ENCODE measurements around the gene C1QL4. TPM values are rescaled to one million over a fixed set of nuclear protein-coding genes. Genes with fewer than 3 reads are reported as not detected.

C1QL4 gene
- total RNA-seq, 1 donor from 2014 or later: 0.20 TPM

DNA sequence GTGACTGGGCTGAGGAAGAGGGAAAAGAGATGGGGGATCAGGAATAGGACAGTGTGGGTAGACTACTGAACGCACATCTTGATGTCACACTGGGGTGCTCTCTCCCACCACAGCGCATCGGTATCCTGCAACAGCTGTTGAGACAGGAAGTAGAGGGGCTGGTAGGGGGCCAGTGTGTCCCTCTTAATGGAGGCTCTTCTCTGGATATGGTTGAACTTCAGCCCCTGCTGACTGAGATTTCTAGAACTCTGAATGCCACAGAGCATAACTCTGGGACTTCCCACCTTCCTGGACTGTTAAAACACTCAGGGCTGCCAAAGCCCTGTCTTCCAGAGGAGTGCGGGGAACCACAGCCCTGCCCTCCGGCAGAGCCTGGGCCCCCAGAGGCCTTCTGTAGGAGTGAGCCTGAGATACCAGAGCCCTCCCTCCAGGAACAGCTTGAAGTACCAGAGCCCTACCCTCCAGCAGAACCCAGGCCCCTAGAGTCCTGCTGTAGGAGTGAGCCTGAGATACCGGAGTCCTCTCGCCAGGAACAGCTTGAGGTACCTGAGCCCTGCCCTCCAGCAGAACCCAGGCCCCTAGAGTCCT lies 6.9 kb downstream of the C1QL4 start:
- peaks cover 10% of the 10 kb centered on the region for H3K4me1 Mint-ChIP-seq
- H3K9me3 Mint-ChIP-seq: no peaks in the 10 kb centered on the region
- H3K4me3 Mint-ChIP-seq: no peak overlapping the region
- no peak overlapping the region for H3K27ac Mint-ChIP-seq
- TF ChIP-seq, protein P1, sequence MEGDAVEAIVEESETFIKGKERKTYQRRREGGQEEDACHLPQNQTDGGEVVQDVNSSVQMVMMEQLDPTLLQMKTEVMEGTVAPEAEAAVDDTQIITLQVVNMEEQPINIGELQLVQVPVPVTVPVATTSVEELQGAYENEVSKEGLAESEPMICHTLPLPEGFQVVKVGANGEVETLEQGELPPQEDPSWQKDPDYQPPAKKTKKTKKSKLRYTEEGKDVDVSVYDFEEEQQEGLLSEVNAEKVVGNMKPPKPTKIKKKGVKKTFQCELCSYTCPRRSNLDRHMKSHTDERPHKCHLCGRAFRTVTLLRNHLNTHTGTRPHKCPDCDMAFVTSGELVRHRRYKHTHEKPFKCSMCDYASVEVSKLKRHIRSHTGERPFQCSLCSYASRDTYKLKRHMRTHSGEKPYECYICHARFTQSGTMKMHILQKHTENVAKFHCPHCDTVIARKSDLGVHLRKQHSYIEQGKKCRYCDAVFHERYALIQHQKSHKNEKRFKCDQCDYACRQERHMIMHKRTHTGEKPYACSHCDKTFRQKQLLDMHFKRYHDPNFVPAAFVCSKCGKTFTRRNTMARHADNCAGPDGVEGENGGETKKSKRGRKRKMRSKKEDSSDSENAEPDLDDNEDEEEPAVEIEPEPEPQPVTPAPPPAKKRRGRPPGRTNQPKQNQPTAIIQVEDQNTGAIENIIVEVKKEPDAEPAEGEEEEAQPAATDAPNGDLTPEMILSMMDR (IDR thresholded peaks at IDR 0.05; ENCODE audit: unreplicated experiment): no peak
- no peak for DNase-seq (ENCODE audit: low spot score in 2 of 2, unreplicated experiment in 2 of 2)
- peaks cover 7% of the 10 kb centered on the region for H3K36me3 Mint-ChIP-seq
- peaks cover 9% of the 10 kb centered on the region for H3K27me3 Mint-ChIP-seq (ENCODE audit: low read depth)

DNA sequence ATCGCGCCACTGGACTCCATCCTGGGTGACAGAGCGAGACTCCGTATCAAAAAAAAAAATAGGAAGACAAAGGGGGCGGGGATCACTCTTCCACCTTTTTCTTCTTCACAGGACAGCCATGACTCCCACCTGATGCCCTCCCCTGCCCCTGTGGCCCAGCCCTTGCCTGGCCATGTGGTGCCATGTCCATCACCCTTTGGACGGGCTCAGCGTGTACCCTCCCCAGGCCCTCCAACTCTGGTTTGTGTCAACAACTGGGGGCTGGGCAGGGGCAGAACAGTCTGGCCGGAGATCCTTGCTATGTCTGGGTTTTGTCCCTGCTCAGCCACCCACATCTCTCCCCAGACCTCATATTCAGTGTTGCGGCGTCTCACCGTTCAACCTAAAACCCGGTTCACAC lies 8.2 kb downstream of the C1QL4 start:
- no peak overlapping the region for H3K4me3 Mint-ChIP-seq
- TF ChIP-seq, protein P1 (IDR thresholded peaks at IDR 0.05; ENCODE audit: unreplicated experiment): no peak
- H3K27me3 Mint-ChIP-seq (ENCODE audit: low read depth): no peaks in the 10 kb centered on the region
- H3K9me3 Mint-ChIP-seq: no peaks in the 10 kb centered on the region
- DNase-seq (ENCODE audit: low spot score in 2 of 2, unreplicated experiment in 2 of 2): no peak
- no peak overlapping the region for H3K27ac Mint-ChIP-seq
- peaks cover 13% of the 10 kb centered on the region for H3K4me1 Mint-ChIP-seq
- H3K36me3 Mint-ChIP-seq: peaks cover 7% of the 10 kb centered on the region

DNA sequence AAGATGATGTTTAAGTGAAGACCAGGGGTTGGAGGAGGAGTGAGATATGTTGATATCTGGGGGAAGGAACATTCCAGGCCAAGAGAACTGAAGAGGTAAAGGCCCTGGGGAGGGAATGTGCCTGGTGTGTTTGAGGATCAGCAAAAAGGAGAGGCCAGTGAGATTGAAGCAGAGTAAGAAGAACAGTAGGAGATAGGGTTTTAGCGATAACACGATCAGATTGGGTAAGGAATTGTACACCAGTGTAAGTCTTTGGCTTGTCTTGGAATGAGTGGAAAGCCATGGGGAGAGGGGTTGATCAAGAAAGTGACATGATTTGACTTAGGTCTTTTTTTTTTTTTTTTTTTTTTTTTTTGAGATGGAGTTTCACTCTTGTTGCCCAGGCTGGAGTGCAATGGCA lies 9.1 kb downstream of the C1QL4 start:
- H3K4me1 Mint-ChIP-seq: peaks cover 21% of the 10 kb centered on the region
- H3K4me3 Mint-ChIP-seq: no peak overlapping the region
- TF ChIP-seq, protein P1 (IDR thresholded peaks at IDR 0.05; ENCODE audit: unreplicated experiment): no peak
- H3K27ac Mint-ChIP-seq: no peak overlapping the region
- H3K9me3 Mint-ChIP-seq: no peaks in the 10 kb centered on the region
- DNase-seq (ENCODE audit: low spot score in 2 of 2, unreplicated experiment in 2 of 2): no peak
- H3K27me3 Mint-ChIP-seq (ENCODE audit: low read depth): no peaks in the 10 kb centered on the region
- H3K36me3 Mint-ChIP-seq: peaks cover 7% of the 10 kb centered on the region

DNA sequence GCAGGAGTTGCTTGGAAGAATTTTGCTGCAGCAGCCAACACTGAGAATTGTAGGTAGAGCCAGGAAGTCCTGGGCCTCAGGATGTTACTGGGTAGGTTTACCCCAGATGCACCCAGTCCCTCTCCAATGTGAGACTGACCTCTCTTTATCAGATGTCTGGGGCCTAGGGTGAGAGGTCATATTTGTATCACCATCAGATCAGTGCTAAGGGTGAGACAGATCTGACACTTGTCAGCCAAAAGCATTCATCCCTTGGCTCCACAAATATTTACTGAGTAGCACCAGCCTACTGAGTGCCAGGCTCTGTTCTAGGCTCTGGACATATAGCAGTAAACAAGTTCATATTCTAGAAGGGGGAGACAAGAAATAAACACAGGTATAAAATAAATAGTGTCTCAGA lies 9.6 kb downstream of the C1QL4 start:
- Mint-ChIP-seq H3K27ac (no peak overlapping the region), H3K4me1 (peaks cover 22% of the 10 kb centered on the region), H3K9me3 (no peaks in the 10 kb centered on the region), H3K4me3 (no peak overlapping the region), H3K27me3 (ENCODE audit: low read depth) (no peaks in the 10 kb centered on the region), H3K36me3 (peaks cover 7% of the 10 kb centered on the region)
- DNase-seq (ENCODE audit: low spot score in 2 of 2, unreplicated experiment in 2 of 2): no peak
- TF ChIP-seq, protein P1 (IDR thresholded peaks at IDR 0.05; ENCODE audit: unreplicated experiment): no peak

DNA sequence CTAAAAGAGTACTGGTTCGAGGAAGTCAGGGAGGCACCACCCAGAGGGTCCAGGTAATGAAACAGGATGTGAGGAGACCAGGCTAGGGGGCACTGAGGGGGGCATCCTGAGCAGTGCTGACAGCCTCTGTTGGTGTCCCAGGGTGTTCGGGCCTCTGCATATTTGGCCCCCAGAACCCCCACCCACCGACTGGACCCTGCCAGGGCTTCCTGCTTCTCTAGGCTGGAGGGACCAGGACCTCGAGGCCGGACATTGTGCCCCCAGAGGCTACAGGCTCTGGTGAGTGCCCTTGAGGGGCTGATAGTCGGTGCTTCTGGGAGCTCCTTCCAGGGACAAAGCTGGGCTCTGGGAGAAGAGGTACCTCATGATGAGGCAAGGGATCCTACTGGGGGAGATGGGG lies 11.4 kb downstream of the C1QL4 start:
- DNase-seq (ENCODE audit: low spot score in 2 of 2, unreplicated experiment in 2 of 2): no peak
- H3K27ac Mint-ChIP-seq: no peak overlapping the region
- no peaks in the 10 kb centered on the region for H3K9me3 Mint-ChIP-seq
- peaks cover 6% of the 10 kb centered on the region for H3K36me3 Mint-ChIP-seq
- no peak overlapping the region for H3K4me3 Mint-ChIP-seq
- H3K27me3 Mint-ChIP-seq (ENCODE audit: low read depth): no peaks in the 10 kb centered on the region
- H3K4me1 Mint-ChIP-seq: peaks cover 19% of the 10 kb centered on the region
- TF ChIP-seq, protein P1 (IDR thresholded peaks at IDR 0.05; ENCODE audit: unreplicated experiment): no peak
